HPDE6-E6E7 (cell line): ENCODE measurements around the gene ADAMTS6.
"Not testable (repeated sequence)": the region's sequence is repeated elsewhere in the genome, so short reads cannot be mapped to it uniquely, and the experiment has no call there.

Experiments
- DNase-seq: peaks from one replicate; pipeline ENCODE4 v3.0.0; 2011; ENCODE audit warnings: missing footprints; ENCODE audit errors: extremely low spot score

Gene ADAMTS6

GRCh38 chr5:65197531-65198455, 283.9 kb downstream of the ADAMTS6 start:
- DNase-seq: no peak

DNA sequence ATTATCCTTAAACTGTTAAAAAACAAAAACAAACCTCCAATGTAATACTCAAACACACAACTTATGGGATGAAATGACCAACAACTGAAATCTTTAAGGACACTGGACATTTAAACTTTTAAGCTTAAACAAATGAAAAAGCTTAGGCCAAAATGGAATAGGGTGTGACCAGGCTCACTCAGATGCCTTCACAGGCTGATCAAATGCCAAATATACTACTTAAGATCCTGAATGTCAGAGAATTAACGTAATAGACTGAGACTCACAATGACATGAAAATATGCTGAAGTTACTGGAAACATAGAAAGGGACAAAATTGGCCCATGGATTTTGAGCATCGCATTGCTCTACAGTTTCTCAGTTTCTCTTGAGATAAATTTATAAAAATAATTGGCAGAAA, 286.8 kb downstream of the ADAMTS6 start:
- no peak for DNase-seq

- DNase-seq: no peak
Observed at GRCh38 chr5:65192331-65192730, 289.4 kb downstream of the ADAMTS6 start.

GRCh38 chr5:65191554-65192135, 290.1 kb downstream of the ADAMTS6 start:
- no peak for DNase-seq

DNA sequence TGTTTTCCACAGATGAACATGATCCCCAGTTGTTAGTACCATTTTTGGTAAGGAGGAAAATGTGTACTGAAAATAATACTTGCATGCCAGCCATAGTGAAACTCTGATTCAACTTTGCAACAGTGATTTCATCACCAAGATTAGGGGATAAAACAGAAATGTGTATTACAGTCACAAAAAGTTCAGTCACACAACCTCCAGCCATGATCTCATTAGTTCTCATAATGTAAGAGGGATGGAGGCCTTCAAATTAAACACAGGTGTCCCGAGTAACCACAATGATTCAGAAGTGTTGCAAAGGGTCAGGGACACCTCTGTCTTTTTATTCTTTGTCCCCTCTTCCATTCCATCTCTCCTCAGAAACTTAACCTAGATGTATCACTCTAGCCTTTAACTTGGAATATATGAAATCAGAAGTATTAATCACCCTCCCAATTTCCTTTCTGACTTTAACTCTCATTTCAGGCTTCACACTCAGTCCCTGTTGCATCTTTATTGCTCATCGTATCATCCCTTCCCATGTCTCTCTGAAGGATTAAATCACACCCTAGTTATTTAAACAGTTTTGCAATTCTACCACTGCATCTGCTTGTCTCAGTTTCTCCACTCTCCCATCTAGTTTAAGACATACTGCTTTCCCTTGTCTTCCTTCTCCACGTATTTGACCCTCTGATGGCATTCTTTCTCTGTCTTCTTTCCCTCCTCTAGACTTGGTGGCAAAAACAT, 291.2 kb downstream of the ADAMTS6 start:
- peak; percentile 12 for DNase-seq

- no peak for DNase-seq
Observed at GRCh38 chr5:65186646-65187227, 295.0 kb downstream of the ADAMTS6 start.

DNA sequence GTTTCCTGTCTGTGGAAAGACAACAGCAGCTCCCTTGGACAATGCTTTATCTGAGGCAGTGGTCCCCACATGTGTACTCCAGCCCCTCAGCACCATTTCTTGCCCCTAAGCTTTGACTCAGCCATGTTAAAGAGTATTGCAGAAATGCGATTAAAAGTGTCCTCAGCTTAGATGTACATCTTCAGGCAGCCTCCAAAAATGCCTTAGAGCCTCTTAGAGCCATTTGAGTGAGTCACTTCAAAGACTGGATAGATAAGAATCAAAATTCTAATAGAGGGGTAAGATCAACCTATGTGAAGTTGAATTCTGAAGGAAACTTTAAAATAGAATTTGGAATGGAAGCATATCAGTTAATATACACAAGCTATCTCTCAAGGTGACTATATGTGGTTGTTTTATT, 296.3 kb downstream of the ADAMTS6 start:
- DNase-seq: no peak

DNA sequence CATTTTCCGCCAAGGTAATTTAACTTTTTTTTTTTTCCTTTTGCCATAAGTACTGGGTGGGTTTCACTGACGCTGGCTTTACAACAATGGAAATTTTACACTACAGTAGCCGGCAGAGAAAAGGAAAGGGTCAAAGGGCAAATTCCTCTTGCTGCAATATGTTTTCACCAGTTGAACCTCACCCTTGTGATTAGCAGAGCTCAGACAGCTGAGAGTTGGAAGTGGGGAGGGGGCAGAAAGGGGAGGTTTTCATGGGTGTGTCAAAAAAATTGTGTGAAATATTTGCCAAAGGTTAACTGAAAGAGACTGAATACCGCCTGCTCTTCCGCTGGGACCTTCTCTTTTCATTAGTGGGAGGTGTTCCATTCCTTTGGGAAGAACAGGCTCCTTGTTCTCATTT, 296.9 kb downstream of the ADAMTS6 start:
- DNase-seq: no peak

DNA sequence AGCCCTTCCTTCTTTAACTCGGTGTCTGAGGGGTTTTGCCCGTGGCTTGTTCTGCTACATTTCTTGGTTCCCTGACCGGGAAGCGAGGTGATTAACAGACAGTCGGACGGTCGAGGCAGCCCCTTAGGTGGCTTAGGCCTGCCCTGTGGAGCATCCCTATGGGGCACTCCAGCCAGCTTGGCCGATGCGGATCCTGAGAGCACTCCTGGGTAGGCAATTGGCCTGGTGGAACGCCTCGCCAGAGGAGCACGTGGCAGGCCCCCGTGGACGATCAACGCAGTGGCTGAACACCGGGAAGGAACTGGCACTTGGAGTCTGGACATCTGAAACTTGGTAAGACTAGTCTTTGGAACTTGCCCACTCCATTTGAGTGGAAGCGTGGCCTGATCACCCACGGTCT, 307.5 kb downstream of the ADAMTS6 start:
- DNase-seq: not testable (repeated sequence)

DNA sequence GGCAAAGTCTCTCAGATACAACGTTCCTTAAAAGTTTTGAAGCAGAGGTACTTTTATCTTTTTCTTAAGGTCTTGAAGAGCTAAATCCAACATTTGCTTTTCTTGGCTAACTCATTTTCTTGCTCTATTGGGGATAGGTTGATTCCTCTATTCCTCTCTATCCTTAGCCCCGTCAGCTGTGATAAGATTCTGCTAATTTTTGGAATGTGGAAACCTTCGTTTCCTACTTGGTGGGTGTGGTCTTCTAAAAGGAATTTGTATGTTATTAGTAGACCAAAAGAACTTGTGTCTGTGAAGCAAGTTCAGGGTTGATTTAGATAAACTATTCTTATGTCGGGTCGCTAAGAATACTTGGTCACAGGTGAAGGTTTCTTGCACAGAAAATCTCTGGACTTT, 308.6 kb downstream of the ADAMTS6 start:
- DNase-seq: no peak

GRCh38 chr5:65172486-65173129, 309.1 kb downstream of the ADAMTS6 start:
- DNase-seq: no peak

- DNase-seq: no peak
Observed at GRCh38 chr5:65171645-65172044, 310.1 kb downstream of the ADAMTS6 start.

- DNase-seq: no peak
Observed at GRCh38 chr5:65163698-65164097, 318.0 kb downstream of the ADAMTS6 start.

DNA sequence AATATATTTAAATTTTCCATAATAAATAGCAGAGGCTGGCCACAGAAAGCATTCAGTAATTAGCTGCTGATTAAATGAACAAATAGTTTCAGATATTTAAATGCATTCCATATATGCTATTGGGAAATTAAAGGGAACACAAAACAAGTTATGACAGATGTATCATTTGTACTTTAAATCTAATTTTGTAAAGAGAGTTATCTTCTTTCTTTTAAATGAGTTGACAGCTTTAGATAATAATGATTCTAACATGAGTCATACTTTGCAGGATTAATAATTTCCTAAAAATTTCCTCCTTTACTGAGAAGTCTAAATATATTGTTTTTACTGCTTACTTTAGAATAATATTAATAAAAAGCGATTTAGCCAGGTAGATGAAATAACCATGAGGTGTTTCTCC, 320.1 kb downstream of the ADAMTS6 start:
- no peak for DNase-seq

- no peak for DNase-seq
Observed at GRCh38 chr5:65157906-65158603, 323.7 kb downstream of the ADAMTS6 start.

DNA sequence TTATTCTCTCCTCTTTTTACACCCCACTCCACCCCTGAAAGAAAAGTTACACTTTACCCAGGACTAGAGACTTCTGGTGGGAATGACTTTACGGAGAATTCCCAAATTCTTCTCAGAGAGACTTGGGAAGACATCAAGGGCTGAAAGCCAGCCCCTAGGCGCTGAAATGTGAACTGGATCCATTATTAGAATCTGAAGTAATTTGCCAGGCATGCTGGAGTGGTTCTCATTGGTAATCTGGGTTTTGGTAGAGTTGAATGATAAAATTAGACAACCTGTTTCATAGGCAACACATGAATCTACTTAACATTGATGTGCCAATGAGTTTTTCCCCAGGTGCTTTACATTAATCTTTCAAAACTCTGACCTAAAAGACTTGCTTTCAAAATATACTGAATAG, 324.8 kb downstream of the ADAMTS6 start:
- DNase-seq: no peak

GRCh38 chr5:65152131-65152530, 329.6 kb downstream of the ADAMTS6 start:
- no peak for DNase-seq

DNA sequence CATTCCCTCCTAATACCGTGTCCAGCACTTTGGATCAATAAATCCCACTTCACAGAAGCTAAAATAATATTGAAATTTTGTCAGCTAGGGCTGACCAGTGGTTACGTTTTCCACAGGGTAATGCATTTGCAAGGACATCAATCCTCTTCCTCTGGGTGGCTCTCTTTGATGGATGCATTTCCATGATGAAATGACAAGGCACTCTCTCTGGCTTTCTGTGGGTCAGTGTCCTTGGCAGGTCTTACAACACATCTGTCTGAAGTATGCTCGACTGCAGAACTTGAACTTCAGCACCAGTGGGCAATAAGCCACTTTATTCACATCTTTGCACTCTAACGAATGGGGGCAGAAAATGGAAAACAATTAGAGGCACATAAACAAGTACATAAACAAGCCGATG, 330.1 kb downstream of the ADAMTS6 start:
- no peak for DNase-seq

GRCh38 chr5:65150599-65151304, 331.0 kb downstream of the ADAMTS6 start:
- no peak for DNase-seq

DNA sequence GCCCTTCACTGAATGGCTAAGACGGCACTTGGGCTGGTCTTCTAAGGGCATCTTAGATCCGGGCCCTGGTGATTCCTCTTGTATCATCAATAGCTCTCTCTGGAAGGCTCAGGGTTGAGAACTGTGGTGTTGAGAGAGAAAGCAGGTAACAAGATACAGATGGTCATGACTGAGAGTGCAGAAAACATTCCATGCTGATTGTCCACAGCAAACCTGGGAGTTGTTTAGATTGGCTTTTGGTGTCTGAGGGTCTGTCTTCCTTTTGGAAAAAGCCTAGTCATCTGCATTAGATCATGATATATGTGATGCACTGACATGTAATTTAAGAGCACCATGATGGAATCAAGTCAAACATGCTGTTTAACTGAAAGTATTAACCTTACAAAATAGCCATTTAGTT, 331.9 kb downstream of the ADAMTS6 start:
- no peak for DNase-seq
